Karpas-422 (cell line): ENCODE measurements around the gene CDA. TPM values are rescaled to one million over a fixed set of nuclear protein-coding genes. Genes with fewer than 3 reads are reported as not detected.

Experiments
- DNase-seq: peaks from one replicate; pipeline ENCODE4 v3.0.0-alpha.2; 2015
- H2AFZ ChIP-seq: fragments of 200-600 bp; sonication (generic); 2 replicates; pipeline ENCODE4 v1.6.1; 2014; ENCODE audit warnings: antibody characterized with exemption, low read length, mixed read lengths
- H3K27ac ChIP-seq: fragments of 200-600 bp; sonication (generic); 2 replicates; pipeline ENCODE4 v1.5.1; 2014; ENCODE audit warnings: mild to moderate bottlenecking, low read length, moderate library complexity
- H3K27me3 ChIP-seq: fragments of 200-600 bp; sonication (generic); 2 replicates; pipeline ENCODE4 v1.6.1; 2014; ENCODE audit warnings: low read length, mixed read lengths
- H3K36me3 ChIP-seq: fragments of 200-600 bp; sonication (generic); 2 replicates; pipeline ENCODE4 v1.6.1; 2014; ENCODE audit warnings: low read length, mixed read lengths; ENCODE audit not compliant: insufficient read depth
- H3K4me1 ChIP-seq: fragments of 200-600 bp; sonication (generic); 2 replicates; pipeline ENCODE4 v1.6.1; 2014; ENCODE audit warnings: mild to moderate bottlenecking, low read length, mixed read lengths
- H3K4me2 ChIP-seq: fragments of 200-600 bp; sonication (generic); 2 replicates; pipeline ENCODE4 v1.6.1; 2014; ENCODE audit warnings: low read length, low read depth, mild to moderate bottlenecking; ENCODE audit not compliant: poor library complexity, severe bottlenecking
- H3K4me3 ChIP-seq: fragments of 200-600 bp; sonication (generic); 2 replicates; pipeline ENCODE4 v1.5.1; 2014; ENCODE audit warnings: mild to moderate bottlenecking, antibody characterized with exemption, low read length, mixed read lengths
- H3K79me2 ChIP-seq: fragments of 200-600 bp; sonication (generic); 2 replicates; pipeline ENCODE4 v1.6.1; 2014; ENCODE audit warnings: mild to moderate bottlenecking, low read length, mixed read lengths
- H3K9ac ChIP-seq: fragments of 200-600 bp; sonication (generic); 2 replicates; pipeline ENCODE4 v1.6.0; 2014; ENCODE audit warnings: low read length
- H3K9me2 ChIP-seq: fragments of 200-600 bp; sonication (generic), shearing (Covaris generic); replicated peaks from 2 replicates; pipeline ENCODE4 v1.6.0; 2014; ENCODE audit warnings: mild to moderate bottlenecking, low read length, moderate library complexity; ENCODE audit not compliant: insufficient read depth
- H3K9me3 ChIP-seq: fragments of 300-700, 200-600 bp; sonication (generic); 2 replicates; pipeline ENCODE4 v1.6.1; 2014; ENCODE audit warnings: low read length, mixed read lengths
- H4K20me1 ChIP-seq: fragments of 200-600 bp; sonication (generic); 2 replicates; pipeline ENCODE4 v1.6.1; 2014; ENCODE audit warnings: mild to moderate bottlenecking, antibody characterized with exemption, low read length, low read depth; ENCODE audit not compliant: insufficient read depth
- total RNA-seq: library from RNA; depleted of rRNA; stranded (reverse); fragments of >200 nt; shearing (Covaris generic); gene quantifications from 2 replicates; pipeline ENCODE4 v1.2.3, GENCODE V29; 2014; ENCODE audit warnings: low replicate concordance

CDA gene
- total RNA-seq, 1 experiment from 2014 or later: not detected

DNA sequence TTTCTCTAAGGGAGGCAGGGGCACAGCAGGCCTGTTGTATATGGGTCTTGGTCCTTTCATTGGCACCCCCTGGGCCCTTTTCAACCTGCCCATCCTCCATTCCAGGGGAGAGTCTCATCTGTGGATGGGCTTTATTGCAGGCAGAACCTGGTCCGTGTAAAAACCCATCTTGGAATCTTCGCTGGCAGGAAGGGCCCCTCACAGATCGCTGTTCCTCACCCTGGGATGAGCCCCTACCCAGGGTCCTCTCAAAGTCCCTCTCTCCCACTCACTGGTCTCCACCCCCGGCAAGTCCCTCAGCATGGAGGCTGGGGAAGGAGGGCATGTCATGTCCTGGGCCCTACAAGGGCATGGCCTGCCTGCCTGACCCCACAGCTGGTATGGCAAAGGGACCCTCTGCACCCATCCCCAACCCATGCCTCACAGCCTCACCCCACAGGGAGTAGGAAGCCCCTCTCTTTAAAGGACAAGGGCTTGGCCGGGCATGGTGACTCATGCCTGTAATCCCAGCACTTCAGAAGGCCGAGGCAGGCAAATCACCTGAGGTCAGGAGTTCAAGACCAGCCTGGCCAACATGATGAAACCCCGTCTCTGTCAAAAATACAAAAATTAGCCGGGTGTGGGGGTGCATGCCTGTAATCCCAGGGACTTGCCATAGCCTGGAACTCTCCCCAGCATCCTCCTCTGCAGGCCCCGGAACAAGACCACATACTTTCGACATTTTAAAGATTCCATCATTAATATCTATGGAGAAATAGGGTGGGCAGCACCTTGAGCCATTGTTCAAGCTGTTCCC is 13.2 kb upstream of the CDA start:
- H3K9ac ChIP-seq: no peak overlapping the region

DNA sequence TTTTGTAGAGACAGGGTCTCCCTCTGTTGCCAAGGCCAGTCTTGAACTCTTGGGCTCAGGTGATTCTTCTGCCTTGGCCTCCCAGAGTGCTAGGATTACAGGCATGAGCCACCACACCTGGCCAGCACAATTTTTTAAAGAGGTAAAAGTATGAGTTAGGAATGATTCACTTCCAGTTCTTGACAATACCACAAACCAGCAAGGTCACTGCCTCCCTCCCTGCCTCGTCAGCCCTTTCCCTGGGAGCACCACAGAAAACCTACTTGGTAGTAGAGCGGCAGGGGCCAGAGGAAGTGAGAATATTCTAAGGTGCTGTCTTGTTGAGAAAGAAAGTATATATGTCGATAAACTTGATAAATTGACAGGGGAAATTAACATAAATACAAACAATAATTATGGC is 10.8 kb upstream of the CDA start:
- no peak overlapping the region for H3K9ac ChIP-seq
- no peaks in the 10 kb centered on the region for H3K9me3 ChIP-seq
- H3K4me2 ChIP-seq: no peak overlapping the region
- no peaks in the 10 kb centered on the region for H3K4me1 ChIP-seq
- no peaks in the 10 kb centered on the region for H3K9me2 ChIP-seq
- no peak overlapping the region for H2AFZ ChIP-seq
- no peaks in the 10 kb centered on the region for H3K79me2 ChIP-seq
- no peak overlapping the region for H3K27ac ChIP-seq
- no peaks in the 10 kb centered on the region for H3K36me3 ChIP-seq
- H3K27me3 ChIP-seq: no peaks in the 10 kb centered on the region
- H4K20me1 ChIP-seq: no peaks in the 10 kb centered on the region
- DNase-seq: no peak
- H3K4me3 ChIP-seq: no peak overlapping the region

More for the DNA sequence above, 13.2 kb upstream of the CDA start:
- Histone ChIP-seq H2AFZ (no peak overlapping the region), H3K36me3 (no peaks in the 10 kb centered on the region), H3K9me3 (peaks cover 7% of the 10 kb centered on the region; the same call in 1 of the 2 replicates), H4K20me1 (no peaks in the 10 kb centered on the region), H3K27me3 (no peaks in the 10 kb centered on the region), H3K4me1 (no peaks in the 10 kb centered on the region), H3K4me3 (no peak overlapping the region), H3K27ac (no peak overlapping the region), H3K79me2 (no peaks in the 10 kb centered on the region), H3K9me2 (no peaks in the 10 kb centered on the region), H3K4me2 (no peak overlapping the region)
- DNase-seq: no peak

DNA sequence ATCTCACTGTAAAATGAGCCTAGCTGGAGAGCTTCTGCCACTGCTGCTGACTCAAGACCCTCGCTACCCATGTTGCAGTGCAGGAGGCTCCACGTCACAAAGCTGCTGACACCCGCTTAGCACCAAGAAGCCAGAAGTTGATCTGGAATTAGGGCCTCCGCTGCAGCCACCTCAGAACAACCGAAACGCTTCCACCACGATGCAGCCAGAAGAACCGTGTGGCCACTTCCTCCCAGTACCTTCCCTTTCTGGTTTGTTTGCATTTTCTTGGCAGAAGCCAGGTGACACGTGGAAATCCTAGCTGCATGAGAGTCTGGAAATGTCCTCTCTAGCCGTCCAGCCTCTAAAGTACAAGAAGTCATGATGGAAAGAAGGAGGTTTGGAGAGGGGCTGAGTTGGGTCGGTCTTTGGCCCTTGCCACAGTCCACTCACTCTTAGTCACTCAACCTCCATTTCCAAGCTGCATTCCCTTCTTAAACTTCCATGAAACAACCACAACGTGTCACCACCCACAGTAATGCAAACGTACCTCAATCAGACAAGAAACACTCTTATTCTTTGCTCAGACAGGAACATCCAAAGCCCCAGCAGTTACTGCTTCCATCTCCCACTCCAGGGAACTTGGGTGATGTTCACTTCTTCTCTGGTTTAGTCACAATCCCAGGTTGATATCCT is 10.0 kb upstream of the CDA start:
- Histone ChIP-seq H3K4me3 (no peak overlapping the region), H3K4me2 (no peak overlapping the region), H3K27ac (no peak overlapping the region), H3K36me3 (no peaks in the 10 kb centered on the region), H3K9me3 (no peaks in the 10 kb centered on the region), H4K20me1 (no peaks in the 10 kb centered on the region), H3K4me1 (no peaks in the 10 kb centered on the region), H2AFZ (no peak overlapping the region), H3K9me2 (no peaks in the 10 kb centered on the region), H3K79me2 (no peaks in the 10 kb centered on the region), H3K9ac (no peak overlapping the region), H3K27me3 (no peaks in the 10 kb centered on the region)
- no peak for DNase-seq

DNA sequence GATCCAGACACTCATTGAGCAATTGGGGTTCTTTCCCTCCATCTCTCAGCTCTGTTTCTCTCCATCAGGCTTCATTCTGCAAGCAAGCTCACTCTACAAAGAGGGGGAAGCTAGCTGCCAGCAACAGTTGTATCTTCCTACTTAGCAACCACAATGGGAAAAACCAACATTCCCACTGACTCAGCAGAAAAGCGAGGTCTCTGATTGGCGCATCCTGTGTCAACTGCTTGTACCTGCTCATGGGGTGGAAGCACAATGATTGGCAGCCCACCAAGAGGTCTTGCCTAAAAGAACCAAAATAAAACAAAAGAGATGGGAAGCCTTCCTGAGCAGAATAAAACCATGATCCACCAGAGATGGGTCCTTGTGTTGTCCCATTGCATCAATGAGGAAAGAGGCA is 4.0 kb upstream of the CDA start:
- no peak for DNase-seq
- no peaks in the 10 kb centered on the region for H4K20me1 ChIP-seq
- no peak overlapping the region for H2AFZ ChIP-seq
- no peak overlapping the region for H3K9ac ChIP-seq
- H3K79me2 ChIP-seq: no peaks in the 10 kb centered on the region
- no peak overlapping the region for H3K4me3 ChIP-seq
- H3K27me3 ChIP-seq: no peaks in the 10 kb centered on the region
- no peaks in the 10 kb centered on the region for H3K9me3 ChIP-seq
- H3K9me2 ChIP-seq: no peaks in the 10 kb centered on the region
- H3K27ac ChIP-seq: no peak overlapping the region
- H3K4me2 ChIP-seq: no peak overlapping the region
- no peaks in the 10 kb centered on the region for H3K36me3 ChIP-seq
- no peaks in the 10 kb centered on the region for H3K4me1 ChIP-seq

DNA sequence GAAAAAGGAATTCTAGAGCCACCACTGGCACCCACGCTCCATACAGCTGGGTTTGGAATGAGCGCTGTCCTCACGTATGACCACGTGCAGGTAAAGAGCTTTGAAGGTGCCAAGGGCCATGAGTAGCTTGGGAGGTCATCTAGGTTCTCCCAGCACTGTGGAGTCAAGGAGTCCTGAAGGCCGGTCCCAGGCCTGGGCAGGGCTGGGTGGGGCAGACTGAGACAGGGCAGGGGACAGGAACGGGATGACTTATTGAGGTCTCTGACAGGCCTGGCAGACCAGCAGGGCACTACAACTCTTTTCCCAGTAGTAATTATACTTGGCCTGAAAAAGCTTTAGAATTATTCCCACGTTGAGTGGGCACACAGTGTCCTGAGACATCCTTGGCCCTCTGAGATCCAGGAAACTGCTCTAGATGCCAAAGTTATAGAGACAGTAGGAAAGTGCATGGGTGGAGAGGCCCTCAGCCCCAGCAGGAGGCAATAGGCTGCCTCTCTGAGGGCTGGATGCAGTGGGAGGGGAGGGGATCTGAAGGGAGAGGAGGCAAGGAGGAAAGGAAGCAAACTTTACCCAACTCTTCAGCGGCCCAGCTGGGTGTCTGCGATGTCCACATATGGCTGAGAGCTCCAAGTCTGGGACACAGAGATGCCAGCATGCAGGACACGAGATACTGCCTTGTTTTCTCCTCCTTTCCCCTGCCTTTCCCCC is 1.8 kb upstream of the CDA start:
- no peaks in the 10 kb centered on the region for H3K79me2 ChIP-seq
- H3K9me2 ChIP-seq: no peaks in the 10 kb centered on the region
- H3K9me3 ChIP-seq: no peaks in the 10 kb centered on the region
- no peak for DNase-seq
- H3K36me3 ChIP-seq: no peaks in the 10 kb centered on the region
- no peaks in the 10 kb centered on the region for H4K20me1 ChIP-seq
- H3K4me1 ChIP-seq: no peaks in the 10 kb centered on the region
- H3K27me3 ChIP-seq: no peaks in the 10 kb centered on the region
- no peak overlapping the region for H3K4me2 ChIP-seq
- H3K27ac ChIP-seq: no peak overlapping the region
- H3K9ac ChIP-seq: no peak overlapping the region
- H3K4me3 ChIP-seq: no peak overlapping the region
- H2AFZ ChIP-seq: no peak overlapping the region

DNA sequence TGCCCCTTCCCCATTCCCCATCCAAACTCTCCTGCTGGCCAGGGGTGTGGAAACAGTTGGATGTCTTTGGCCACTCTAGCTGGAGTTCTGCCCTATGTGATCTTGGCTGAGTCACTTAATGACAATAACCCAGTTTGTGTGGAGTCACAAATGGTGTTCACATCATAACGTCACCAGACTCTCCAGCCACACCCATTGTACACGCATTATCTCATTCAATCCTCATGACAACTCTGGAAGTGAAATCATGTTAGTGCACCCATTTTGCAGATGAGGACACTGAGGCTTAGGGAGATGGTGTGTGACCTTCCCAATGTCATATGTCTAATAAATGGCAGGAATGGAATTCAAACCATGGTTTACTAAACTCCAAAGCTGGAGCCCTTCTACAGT is 1.2 kb upstream of the CDA start:
- Histone ChIP-seq H3K9me3 (no peaks in the 10 kb centered on the region), H3K9me2 (no peaks in the 10 kb centered on the region), H3K79me2 (no peaks in the 10 kb centered on the region), H3K9ac (no peak overlapping the region), H3K27me3 (no peaks in the 10 kb centered on the region), H3K27ac (no peak overlapping the region), H3K4me2 (no peak overlapping the region), H4K20me1 (no peaks in the 10 kb centered on the region), H2AFZ (no peak overlapping the region), H3K4me3 (no peak overlapping the region), H3K36me3 (no peaks in the 10 kb centered on the region), H3K4me1 (no peaks in the 10 kb centered on the region)
- no peak for DNase-seq

DNA sequence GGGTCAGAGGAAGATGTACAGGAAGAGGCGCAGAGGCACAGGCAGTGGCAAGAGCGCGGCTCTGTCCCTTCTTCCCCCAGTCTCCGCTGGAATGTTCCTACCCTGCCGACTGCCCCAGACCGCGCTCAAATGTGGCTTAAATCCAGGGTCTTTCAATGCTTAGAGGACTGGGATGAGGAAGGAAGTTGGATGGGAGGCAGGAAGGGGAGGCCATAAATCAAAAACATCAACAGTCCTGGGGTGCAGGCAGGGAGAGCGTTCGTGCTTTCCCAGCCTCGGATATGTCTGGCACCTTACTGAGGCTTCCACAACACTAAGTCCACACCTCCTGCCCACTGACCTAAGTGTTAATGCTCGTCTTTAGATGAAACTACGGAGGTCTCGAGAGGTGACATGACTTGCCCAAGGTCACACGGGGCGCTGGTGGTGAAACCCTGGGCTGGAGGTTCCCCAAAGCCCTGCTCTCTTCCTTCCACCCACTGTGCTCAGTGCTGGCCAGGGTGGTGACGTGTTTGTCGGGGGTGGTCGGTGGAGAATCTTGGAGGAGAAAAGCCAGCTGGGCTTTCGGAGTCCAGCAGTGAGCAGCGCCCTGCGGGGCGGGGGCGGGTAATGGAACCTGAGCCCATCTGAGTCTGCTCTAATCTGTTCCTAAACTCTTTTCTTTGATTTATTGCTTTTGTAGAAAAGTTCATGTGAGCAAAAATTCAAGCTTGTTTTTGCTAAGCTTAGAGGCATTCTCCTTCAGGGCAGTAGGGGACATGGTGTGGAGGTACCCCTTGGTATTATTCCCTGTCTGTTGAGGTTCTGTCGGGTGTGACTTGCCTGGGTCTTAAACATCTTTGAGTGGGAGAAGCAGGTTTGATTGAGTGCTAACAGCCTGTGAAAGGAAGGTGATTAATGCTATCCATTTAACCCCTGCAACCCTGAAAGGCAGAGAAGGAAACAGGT is 708 bp downstream of the CDA start:
- Histone ChIP-seq H3K4me2 (no peak overlapping the region), H3K4me3 (no peak overlapping the region), H3K9me3 (no peaks in the 10 kb centered on the region), H3K36me3 (no peaks in the 10 kb centered on the region), H3K27me3 (no peaks in the 10 kb centered on the region), H3K79me2 (no peaks in the 10 kb centered on the region), H4K20me1 (no peaks in the 10 kb centered on the region), H2AFZ (no peak overlapping the region), H3K9ac (no peak overlapping the region), H3K4me1 (no peaks in the 10 kb centered on the region), H3K27ac (no peak overlapping the region), H3K9me2 (no peaks in the 10 kb centered on the region)
- DNase-seq: no peak
